ENCODE data around the gene SHC3.
A peak's percentile ranks its signal among the peaks of the same experiment; 100 is the strongest.

Gene SHC3

DNA sequence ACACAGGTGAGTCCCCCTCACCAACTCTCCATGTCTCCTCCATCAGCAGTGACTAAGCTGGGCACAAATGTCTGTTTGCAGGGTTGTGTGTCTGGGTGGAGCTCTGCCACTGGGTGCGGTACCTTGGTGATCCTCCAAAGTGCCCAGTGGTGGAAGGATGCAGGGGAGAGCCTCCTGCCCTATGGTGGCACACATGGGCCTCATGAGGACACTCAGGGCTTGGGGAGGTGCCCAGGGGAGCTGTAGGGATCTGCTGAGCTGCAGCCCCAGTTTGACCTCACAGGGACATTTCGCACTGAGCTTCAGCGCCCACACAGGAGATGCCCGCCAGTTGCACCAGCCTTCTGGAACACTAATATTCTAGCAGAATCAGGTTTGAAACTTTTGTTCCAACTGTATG, 157.9 kb downstream of the SHC3 start:
- DNase-seq: no peak

DNA sequence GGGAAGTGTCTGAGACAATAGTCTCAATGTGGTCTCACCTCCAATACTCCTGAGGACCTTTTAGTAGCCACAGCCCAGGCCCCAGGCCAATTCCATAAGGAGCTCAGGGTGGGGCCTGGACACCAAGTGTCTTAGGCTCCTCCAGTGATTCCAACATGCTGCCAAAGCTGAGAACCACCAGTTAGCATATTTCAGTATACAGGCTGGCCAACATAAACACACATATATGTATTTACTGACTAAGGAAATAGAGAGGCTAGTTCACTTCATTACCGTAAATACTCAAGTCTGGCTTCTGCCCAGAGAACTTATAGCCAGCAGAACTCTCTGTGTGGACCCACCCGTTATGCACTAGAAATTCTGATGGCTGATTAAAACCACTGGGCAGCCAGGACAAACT, 163.3 kb downstream of the SHC3 start:
- DNase-seq: no peak

GRCh38 chr9:89014153-89014552, 164.5 kb downstream of the SHC3 start:
- no peak for DNase-seq

DNA sequence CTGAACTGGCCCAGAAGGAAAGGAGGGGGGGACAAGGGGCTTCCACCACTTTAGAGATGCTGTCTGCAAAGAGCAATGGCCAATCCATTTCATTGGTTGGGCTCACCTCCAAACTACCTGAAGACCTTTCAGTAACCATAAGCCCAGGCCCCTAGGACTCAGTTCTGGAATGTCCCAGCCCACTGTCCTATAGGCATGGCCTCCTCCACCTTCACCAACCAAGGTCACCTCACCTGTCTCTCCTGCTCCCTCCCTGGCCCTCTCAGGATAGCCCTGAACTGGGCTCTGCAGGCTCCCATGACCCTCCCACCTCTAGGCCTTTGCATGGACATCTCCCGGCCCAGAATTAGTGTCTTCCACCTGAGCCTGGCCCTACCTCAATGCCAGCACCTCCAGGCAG, 165.0 kb downstream of the SHC3 start:
- no peak for DNase-seq

DNA sequence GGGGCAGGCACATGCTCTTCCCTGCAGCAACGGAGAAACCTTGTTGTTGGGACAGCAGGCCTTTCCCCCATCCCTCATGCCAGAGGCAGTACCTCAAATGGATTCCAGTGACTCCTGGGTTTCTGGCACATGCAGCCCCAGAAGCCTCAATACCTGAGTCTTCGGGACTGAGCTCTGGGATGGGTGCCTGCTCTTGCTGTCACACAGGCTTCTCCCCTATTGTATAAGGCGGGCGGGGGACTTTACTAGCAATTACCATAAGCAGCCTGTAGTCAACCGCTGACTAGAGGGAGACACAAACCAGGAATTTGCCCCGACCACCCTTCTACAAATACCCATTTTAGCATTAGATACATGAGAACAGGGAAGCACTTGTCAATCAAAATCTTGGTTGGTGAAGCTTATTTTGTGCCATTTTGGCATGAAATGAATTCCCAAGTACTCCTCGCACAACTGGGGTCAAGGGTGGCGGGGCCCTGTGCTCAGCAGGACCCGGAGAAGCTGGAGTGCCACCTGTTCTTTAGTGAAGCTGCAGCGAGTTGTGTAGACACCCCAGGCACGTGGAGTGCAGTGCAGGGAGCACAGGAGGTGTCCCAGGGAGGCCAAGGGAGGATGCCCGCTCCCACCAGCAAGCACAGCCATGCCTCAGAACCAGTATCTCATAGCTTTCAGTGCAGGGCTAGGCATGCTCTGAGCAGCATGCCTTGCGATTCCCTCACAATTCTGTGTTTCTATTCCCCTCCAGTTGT, 166.2 kb downstream of the SHC3 start:
- no peak for DNase-seq

- no peak for DNase-seq
Observed at GRCh38 chr9:89011683-89012082, 166.9 kb downstream of the SHC3 start.

DNA sequence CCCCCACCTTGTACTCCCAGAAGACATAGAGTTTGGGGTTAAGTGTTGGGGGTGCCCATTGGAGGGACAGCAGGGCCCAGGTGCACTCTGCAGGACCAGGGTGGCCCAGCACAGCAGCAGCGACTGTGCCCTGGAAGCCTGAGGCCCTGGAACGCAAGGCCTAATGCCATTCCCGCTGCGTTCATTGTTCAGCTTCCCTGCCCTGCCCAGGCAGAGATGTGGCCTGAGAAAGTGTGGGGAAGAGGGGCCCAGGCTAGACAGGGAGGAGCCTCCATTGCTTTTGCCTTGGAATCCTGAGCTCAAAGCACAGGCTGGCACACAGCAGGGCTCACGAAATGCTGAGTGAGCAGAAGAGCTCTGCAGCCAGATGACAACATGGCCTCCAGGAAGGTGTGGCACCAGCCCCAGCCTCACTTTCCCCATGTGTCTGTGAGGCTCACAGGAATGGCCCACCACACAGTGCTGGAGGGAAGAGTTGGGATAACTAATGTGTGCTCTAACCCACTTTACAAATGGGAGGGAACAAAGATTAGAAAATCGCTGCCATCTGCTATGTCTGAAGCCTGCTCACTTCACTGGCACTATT, 168.0 kb downstream of the SHC3 start:
- no peak for DNase-seq

- DNase-seq: no peak
Observed at GRCh38 chr9:89010056-89010455, 168.6 kb downstream of the SHC3 start.

DNA sequence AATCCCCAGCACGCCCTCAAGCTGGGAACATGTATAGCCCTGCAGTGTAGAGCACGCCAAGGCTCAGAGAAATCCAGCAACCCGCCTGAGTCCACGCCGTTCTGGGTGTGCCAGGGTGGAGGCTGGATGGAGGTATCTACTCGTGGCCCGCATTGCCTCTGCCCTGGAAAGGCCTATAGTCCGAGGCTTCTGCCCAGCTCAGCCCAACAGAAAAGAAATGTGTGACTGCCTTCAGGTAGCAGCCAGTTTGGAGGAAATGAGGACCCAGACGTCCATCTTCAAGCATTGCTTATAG, 169.1 kb downstream of the SHC3 start:
- DNase-seq: no peak

- no peak for DNase-seq
Observed at GRCh38 chr9:89008744-89009545, 169.7 kb downstream of the SHC3 start.

DNA sequence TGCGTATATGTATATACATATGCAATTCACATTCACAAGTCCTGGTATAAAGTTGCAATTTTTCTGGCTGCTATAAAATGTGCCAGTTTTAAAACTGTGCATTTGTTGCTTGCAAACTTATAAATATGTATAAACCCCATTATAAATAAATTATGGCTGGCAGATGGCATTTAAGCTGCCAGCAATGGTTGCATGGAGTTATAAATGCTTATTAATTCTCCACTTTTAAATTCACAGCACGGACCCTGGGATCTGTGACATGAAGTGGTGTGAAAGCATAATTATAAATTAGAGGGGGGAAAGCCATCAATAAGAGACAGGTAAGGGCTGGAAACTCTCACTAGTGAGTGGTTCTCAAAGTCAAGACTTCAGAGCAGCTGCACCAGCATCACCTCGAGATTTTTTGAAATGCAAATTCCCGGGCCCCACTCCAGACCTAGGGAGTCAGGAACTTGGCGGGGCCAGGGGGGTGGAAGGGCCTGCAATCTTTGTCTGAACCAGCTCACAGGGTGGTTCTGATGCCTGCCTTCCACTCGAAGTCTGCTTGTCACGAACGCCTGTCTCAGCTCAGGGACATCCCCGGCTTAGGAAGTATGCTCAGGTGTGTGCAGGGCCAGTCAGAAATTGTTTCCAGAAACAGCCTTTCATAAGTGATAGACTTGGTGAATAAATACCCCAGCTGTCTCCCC, 170.4 kb downstream of the SHC3 start:
- no peak for DNase-seq

DNA sequence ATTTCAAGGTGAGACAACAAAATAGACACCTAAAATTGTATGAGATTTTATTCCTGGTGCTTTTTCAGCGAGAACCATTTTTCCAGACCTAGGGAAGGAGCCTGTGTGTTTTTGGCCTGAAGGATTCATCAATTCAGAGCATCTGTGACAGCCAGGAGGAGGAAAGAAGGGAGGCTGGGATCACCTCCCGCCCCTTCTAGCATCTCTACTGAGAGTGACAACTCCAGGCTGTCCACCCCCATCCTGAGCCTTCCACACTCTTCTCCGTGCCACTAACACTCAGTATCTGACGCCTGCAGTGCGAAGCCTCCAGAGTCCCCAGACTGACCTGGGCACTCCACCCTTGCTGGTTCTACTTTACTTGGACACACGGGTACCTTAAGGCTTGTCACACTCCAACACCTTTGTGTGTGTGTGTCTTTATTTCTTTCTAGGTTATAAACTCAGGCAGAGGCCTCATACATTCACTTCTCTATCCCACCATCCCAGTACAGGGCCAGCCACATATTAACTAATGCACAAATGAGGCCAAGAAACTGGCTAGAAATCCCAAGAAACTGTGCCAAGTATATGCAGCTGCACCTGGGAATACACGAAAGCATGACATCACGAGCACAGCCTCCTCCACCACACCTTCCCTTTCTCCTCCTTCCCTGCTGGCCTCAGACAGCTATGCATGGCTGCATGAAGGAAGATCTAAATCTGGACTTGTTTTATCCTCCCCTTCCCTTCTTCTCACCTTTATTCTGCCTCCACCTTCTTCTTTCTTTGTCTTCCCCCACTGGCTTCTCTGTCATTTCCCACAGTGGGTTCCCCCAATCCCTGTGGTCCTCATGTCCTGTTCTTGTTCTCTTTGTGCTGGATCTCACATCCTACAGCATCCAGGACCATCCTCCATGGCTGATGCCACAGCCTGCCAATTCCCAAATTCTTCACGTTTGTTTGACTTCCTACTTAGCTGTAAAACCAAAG, 171.3 kb downstream of the SHC3 start:
- DNase-seq: no peak

GRCh38 chr9:89006267-89006666, 172.4 kb downstream of the SHC3 start:
- no peak for DNase-seq

- no peak for DNase-seq
Observed at GRCh38 chr9:89005323-89005722, 173.3 kb downstream of the SHC3 start.

GRCh38 chr9:89002987-89003386, 175.6 kb downstream of the SHC3 start:
- no peak for DNase-seq

- DNase-seq: no peak
Observed at GRCh38 chr9:89001917-89002540, 176.6 kb downstream of the SHC3 start.

DNA sequence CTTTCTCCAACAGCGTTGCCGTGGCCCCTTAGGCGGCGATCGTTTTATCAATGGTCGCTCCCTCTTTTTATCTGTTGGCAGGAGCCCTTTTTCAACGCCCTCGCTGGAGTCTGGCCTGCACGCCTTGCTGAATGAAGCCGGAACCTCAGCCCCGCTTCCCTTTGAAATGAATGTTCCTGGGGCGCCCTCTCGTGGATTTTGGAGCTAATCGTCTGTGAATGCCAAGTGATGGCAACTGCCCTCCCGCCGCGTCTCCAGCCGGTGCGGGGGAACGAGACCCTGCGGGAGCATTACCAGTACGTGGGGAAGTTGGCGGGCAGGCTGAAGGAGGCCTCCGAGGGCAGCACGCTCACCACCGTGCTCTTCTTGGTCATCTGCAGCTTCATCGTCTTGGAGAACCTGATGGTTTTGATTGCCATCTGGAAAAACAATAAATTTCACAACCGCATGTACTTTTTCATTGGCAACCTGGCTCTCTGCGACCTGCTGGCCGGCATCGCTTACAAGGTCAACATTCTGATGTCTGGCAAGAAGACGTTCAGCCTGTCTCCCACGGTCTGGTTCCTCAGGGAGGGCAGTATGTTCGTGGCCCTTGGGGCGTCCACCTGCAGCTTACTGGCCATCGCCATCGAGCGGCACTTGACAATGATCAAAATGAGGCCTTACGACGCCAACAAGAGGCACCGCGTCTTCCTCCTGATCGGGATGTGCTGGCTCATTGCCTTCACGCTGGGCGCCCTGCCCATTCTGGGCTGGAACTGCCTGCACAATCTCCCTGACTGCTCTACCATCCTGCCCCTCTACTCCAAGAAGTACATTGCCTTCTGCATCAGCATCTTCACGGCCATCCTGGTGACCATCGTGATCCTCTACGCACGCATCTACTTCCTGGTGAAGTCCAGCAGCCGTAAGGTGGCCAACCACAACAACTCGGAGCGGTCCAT, 177.4 kb downstream of the SHC3 start:
- peak; percentile 64 to 78 for DNase-seq

- DNase-seq: no peak
Observed at GRCh38 chr9:89000371-89000781, 178.2 kb downstream of the SHC3 start.

GRCh38 chr9:88998911-88999310, 179.7 kb downstream of the SHC3 start:
- no peak for DNase-seq

- no peak for DNase-seq
Observed at GRCh38 chr9:88998503-88998902, 180.1 kb downstream of the SHC3 start.

DNA sequence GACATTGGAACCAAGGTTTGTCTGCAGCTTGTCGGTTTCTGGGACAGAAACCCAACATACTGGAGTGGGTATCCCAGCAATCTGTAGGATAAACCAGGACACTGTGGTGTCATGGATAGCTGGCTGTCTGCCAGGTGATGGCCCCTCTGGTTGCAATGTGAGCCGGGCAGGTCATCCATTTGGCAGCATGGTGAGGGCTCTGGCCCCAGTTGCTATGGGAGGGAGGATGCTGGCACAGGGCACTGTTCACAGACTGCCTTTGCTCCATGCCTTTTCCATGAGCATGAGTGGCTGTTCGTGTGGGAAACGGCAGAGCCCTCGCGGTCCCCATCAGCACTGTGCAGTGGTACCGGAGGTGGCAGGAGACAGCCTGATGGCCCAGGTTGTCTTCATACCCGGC, 181.0 kb downstream of the SHC3 start:
- DNase-seq: no peak
